Lung (tissue), 12 donors: ENCODE results near the gene PVALEF. TPM values are rescaled to one million over a fixed set of nuclear protein-coding genes. Genes with fewer than 3 reads are reported as not detected.

Experiments used
- ATAC-seq: fragments of 200-7000 bp; cut with Tn5 transposase; one replicate; pipeline ENCODE4 v1.9.1; 2020; ENCODE audit warnings: moderate number of reproducible peaks; ENCODE audit not compliant: insufficient read depth, low FRiP score
- DNase-seq, 3 donors: peaks; one replicate each; pipeline ENCODE4 v3.0.0-alpha.2; 2013 to 2017
- H3K27ac ChIP-seq, 2 donors: one replicate each; pipeline ENCODE4 v1.5.1; 2013; ENCODE audit warnings: mild to moderate bottlenecking in 2 of 2, moderate library complexity in 2 of 2, control low read depth in 1 of 2, inconsistent platforms in 1 of 2, low read depth in 1 of 2, low read length in 1 of 2
- H3K27me3 ChIP-seq, 3 donors: one replicate each; pipeline ENCODE4 v1.5.1; 2013; ENCODE audit warnings: low read length in 2 of 3; ENCODE audit not compliant: control insufficient read depth in 3 of 3, insufficient read depth in 3 of 3
- H3K36me3 ChIP-seq, 4 donors: one replicate each; pipeline ENCODE4 v1.5.1; 2013; ENCODE audit warnings: low read length in 4 of 4, mild to moderate bottlenecking in 1 of 4, moderate library complexity in 1 of 4; ENCODE audit not compliant: control insufficient read depth in 4 of 4, insufficient read depth in 4 of 4
- H3K4me1 ChIP-seq, 5 donors: one replicate each; pipeline ENCODE4 v1.5.1; 2013; ENCODE audit warnings: low read length in 5 of 5, mild to moderate bottlenecking in 2 of 5, moderate library complexity in 1 of 5; ENCODE audit not compliant: control insufficient read depth in 5 of 5, insufficient read depth in 5 of 5
- H3K4me3 ChIP-seq: one replicate; pipeline ENCODE4 v1.5.1; 2013; ENCODE audit warnings: mild to moderate bottlenecking, control low read depth, moderate library complexity
- H3K9ac ChIP-seq, 2 donors: one replicate each; pipeline ENCODE4 v1.5.1; 2013; ENCODE audit warnings: low read length in 2 of 2, control low read depth in 1 of 2; ENCODE audit not compliant: insufficient read depth in 1 of 2
- H3K9me3 ChIP-seq, 4 donors: one replicate each; pipeline ENCODE4 v1.5.1; 2013; ENCODE audit warnings: low read length in 3 of 4, mild to moderate bottlenecking in 1 of 4, moderate library complexity in 1 of 4; ENCODE audit not compliant: control insufficient read depth in 4 of 4, insufficient read depth in 3 of 4
- CTCF ChIP-seq: IDR thresholded peaks from 2 replicates; pipeline ENCODE4 v1.5.1; 2012; ENCODE audit warnings: mild to moderate bottlenecking; ENCODE audit errors: control extremely low read depth, extremely low read depth
- WGBS, 2 donors: extraction: QIAGEN DNeasy Blood & Tissue Kit; methylation state at CpG; one replicate each; pipeline ENCODE4 v1.1.7; 2013; 5-methylcytosine and 5-hydroxymethylcytosine counted together
- polyA plus RNA-seq, 2 donors: library from polyadenylated mRNA; stranded (reverse); fragments of 200-250 nt; gene quantifications; one replicate each; pipeline ENCODE4 v1.2.1, GENCODE V29; 2013
- total RNA-seq, 2 donors: library from RNA; depleted of rRNA in 1 of 2; stranded (reverse); fragments of >200 nt in 1 of 2; gene quantifications; one replicate each; pipeline ENCODE4 v1.2.1, GENCODE V29; 2014 to 2021
- donor health status: control.
- donor health status: control.
- donor health status: Bipolar disorder and iron deficiency.
- donor health status: healthy.
- donor health status: DM: yes; HTN: yes; CAD: no.

Gene PVALEF
- total and polyA plus RNA-seq, 4 donors = not detected

- TF ChIP-seq CTCF = no peak
- H3K9me3 ChIP-seq = no peaks in the 10 kb centered on the region
- no peak for ATAC-seq
- peaks cover 0 to 47% (median 0%) of the 10 kb centered on the region in 4 donors for H3K36me3 ChIP-seq
- H3K27me3 ChIP-seq = peaks cover 0 to 4% (median 3%) of the 10 kb centered on the region in 3 donors
- no peak overlapping the region for H3K9ac ChIP-seq
- no peak overlapping the region for H3K27ac ChIP-seq
- no peak overlapping the region for H3K4me3 ChIP-seq
- no peak for DNase-seq
- 86 to 88% methylated on average over 32 to 34 of the region's 34 CpGs for WGBS, 2 donors
- H3K4me1 ChIP-seq = peaks cover 0 to 11% (median 0%) of the 10 kb centered on the region in 5 donors
These were observed 38.8 kb upstream of the PVALEF start for GRCh38 chr17:81126281-81127132.

- TF ChIP-seq CTCF = no peak
- Histone ChIP-seq H3K27ac (no peak overlapping the region), H3K9me3 (no peaks in the 10 kb centered on the region), H3K36me3 (peaks cover 0 to 42% (median 0%) of the 10 kb centered on the region in 4 donors), H3K4me1 (peaks cover 0 to 13% (median 0%) of the 10 kb centered on the region in 5 donors), H3K27me3 (peaks cover 0 to 4% (median 0%) of the 10 kb centered on the region in 3 donors), H3K9ac (no peak overlapping the region), H3K4me3 (no peak overlapping the region)
- WGBS, 2 donors = 76 to 79% methylated on average over 4 to 5 of the region's 5 CpGs
- DNase-seq = no peak
- no peak for ATAC-seq
These were observed 38.2 kb upstream of the PVALEF start for GRCh38 chr17:81127133-81127455.

GRCh38 chr17:81127526-81128177 lies 37.7 kb upstream of the PVALEF start:
- Histone ChIP-seq H3K36me3 (peaks cover 0 to 38% (median 0%) of the 10 kb centered on the region in 4 donors), H3K4me3 (no peak overlapping the region), H3K27me3 (peaks cover 0 to 4% (median 0%) of the 10 kb centered on the region in 3 donors), H3K9ac (no peak overlapping the region), H3K4me1 (peaks cover 0 to 13% (median 0%) of the 10 kb centered on the region in 5 donors), H3K27ac (no peak overlapping the region), H3K9me3 (no peaks in the 10 kb centered on the region)
- DNase-seq (no peak), ATAC-seq (no peak)
- 83 to 93% methylated on average over 21 to 25 of the region's 25 CpGs for WGBS, 2 donors
- no peak for TF ChIP-seq CTCF
